ENCODE results near the gene SNX10. TPM values are rescaled to one million over a fixed set of nuclear protein-coding genes. Genes with fewer than 3 reads are reported as not detected.

Gene SNX10
- total RNA-seq, 2 experiments from 2014 or later: 4.6 to 5.8 TPM

- intact Hi-C loops (cut with DNase I, micrococcal nuclease): no loop called here
- POLR2A ChIA-PET: interaction anchor here (0.7 kb wide), 1 partner anchor 40 kb away, joined by 3 read pairs; no protein-coding TSS in a partner anchor
- CTCF ChIA-PET: interaction anchor here (0.6 to 0.7 kb wide), 2 partner anchors 41 to 523 kb away, joined by 3 read pairs; no protein-coding TSS in a partner anchor
- TF ChIP-seq, protein P1, sequence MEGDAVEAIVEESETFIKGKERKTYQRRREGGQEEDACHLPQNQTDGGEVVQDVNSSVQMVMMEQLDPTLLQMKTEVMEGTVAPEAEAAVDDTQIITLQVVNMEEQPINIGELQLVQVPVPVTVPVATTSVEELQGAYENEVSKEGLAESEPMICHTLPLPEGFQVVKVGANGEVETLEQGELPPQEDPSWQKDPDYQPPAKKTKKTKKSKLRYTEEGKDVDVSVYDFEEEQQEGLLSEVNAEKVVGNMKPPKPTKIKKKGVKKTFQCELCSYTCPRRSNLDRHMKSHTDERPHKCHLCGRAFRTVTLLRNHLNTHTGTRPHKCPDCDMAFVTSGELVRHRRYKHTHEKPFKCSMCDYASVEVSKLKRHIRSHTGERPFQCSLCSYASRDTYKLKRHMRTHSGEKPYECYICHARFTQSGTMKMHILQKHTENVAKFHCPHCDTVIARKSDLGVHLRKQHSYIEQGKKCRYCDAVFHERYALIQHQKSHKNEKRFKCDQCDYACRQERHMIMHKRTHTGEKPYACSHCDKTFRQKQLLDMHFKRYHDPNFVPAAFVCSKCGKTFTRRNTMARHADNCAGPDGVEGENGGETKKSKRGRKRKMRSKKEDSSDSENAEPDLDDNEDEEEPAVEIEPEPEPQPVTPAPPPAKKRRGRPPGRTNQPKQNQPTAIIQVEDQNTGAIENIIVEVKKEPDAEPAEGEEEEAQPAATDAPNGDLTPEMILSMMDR (IDR thresholded peaks at IDR 0.05): no peak
- no peaks in the 10 kb centered on the region for H3K9me3 Mint-ChIP-seq
- no peaks in the 10 kb centered on the region for H3K4me1 ChIP-seq (ENCODE audit: insufficient read depth, low read length)
- no peak overlapping the region for H3K4me3 Mint-ChIP-seq
- H3K27me3 ChIP-seq (ENCODE audit: control insufficient read depth in 1 of 2, insufficient read depth in 2 of 2, low read length in 2 of 2): no peaks in the 10 kb centered on the region
- no peak overlapping the region for H3K27ac Mint-ChIP-seq
- H3K27me3 Mint-ChIP-seq: peaks cover 9% of the 10 kb centered on the region
- H3K9me3 ChIP-seq (ENCODE audit: control insufficient read depth in 1 of 2, insufficient read depth in 1 of 2, low read length in 2 of 2): no peaks in the 10 kb centered on the region
- no peaks in the 10 kb centered on the region for H3K4me1 Mint-ChIP-seq (ENCODE audit: low read depth)
- no peak overlapping the region for H3K27ac ChIP-seq (ENCODE audit: low read depth in 1 of 2, low read length in 2 of 2)
- H3K36me3 Mint-ChIP-seq (ENCODE audit: low read depth): no peaks in the 10 kb centered on the region
- no peaks in the 10 kb centered on the region for H3K36me3 ChIP-seq (ENCODE audit: insufficient read depth, low read length)
- ATAC-seq (ENCODE audit: poor library complexity) (no peak), DNase-seq (no peak)
- H3K4me3 ChIP-seq (ENCODE audit: low read length): no peak overlapping the region
Measured at GRCh38 chr7:26265065-26265464, 26.6 kb upstream of the SNX10 start.

DNA sequence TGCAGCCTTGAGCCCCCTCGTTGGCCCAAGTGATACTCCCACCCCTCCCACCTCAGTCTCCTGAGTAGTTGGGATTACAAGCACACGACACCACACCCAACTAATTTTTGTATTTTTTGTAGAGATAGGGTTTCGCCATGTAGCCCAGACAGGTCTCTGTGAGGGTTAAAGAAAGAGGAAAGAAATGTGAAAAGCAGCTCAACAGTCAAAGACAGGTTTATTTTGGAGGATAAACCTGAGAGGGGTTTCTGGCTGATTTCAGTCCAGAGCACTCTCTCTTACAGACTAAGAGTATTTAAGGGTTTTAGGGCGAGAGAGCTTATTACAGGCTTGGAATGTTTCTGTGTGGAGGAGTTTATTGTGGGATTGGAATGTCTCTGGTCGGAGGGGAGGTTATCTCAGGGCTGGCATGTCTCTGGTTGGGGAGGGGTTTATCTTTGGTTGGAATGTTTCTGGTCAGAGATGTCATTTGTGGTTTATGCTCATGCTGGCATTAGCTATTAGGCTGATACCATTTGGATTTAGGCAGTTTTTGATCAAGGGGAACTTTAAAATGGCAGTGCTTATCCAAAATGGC, 26.1 kb upstream of the SNX10 start:
- Histone ChIP-seq H3K27me3 (ENCODE audit: control insufficient read depth in 1 of 2, insufficient read depth in 2 of 2, low read length in 2 of 2) (no peaks in the 10 kb centered on the region), H3K4me1 (ENCODE audit: insufficient read depth, low read length) (no peaks in the 10 kb centered on the region), H3K27ac (ENCODE audit: low read depth in 1 of 2, low read length in 2 of 2) (no peak overlapping the region), H3K4me3 (ENCODE audit: low read length) (no peak overlapping the region), H3K36me3 (ENCODE audit: insufficient read depth, low read length) (no peaks in the 10 kb centered on the region), H3K9me3 (ENCODE audit: control insufficient read depth in 1 of 2, insufficient read depth in 1 of 2, low read length in 2 of 2) (no peaks in the 10 kb centered on the region)
- ATAC-seq (ENCODE audit: poor library complexity) (no peak), DNase-seq (no peak)
- no peaks in the 10 kb centered on the region for H3K36me3 Mint-ChIP-seq (ENCODE audit: low read depth)
- no peaks in the 10 kb centered on the region for H3K9me3 Mint-ChIP-seq
- POLR2A ChIA-PET: interaction anchor here (0.7 kb wide), 1 partner anchor 40 kb away, joined by 3 read pairs; no protein-coding TSS in a partner anchor
- no peak overlapping the region for H3K27ac Mint-ChIP-seq
- H3K4me1 Mint-ChIP-seq (ENCODE audit: low read depth): no peaks in the 10 kb centered on the region
- H3K27me3 Mint-ChIP-seq: peaks cover 9% of the 10 kb centered on the region
- CTCF ChIA-PET: interaction anchor here (0.6 to 0.7 kb wide), 2 partner anchors 41 to 522 kb away, joined by 3 read pairs; no protein-coding TSS in a partner anchor
- intact Hi-C loops (cut with DNase I, micrococcal nuclease): no loop called here
- TF ChIP-seq, protein P1 (IDR thresholded peaks at IDR 0.05): no peak
- no peak overlapping the region for H3K4me3 Mint-ChIP-seq

DNA sequence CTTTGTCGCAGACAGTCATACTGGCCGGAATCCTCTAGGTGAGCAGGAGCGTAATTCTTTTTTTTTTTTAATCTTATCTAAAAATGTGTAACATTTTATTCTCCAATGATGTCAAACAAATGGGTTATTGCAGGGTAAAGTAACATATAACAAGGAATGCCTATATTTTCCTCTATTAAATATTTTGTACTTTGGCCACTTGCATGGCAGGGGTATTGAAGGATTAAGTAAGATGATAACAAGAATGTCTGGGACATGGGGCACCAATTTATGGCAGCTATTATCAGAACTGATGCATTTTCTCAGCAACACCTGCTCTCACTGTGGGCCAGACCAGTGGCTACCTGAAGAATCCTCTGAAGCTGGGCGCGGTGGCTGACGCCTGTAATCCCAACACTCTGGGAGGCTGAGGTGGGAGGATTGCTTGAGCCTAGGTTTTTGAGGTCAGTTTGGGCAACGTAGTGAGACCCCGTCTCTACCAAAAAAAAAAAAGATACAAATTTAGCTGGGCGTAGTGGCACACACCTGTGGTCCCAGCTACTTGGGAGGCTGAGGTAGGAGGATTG, 24.0 kb upstream of the SNX10 start:
- TF ChIP-seq, protein P1 (IDR thresholded peaks at IDR 0.05): no peak
- ChIA-PET CTCF (no interaction called here), POLR2A (no interaction called here)
- no peaks in the 10 kb centered on the region for H3K9me3 ChIP-seq (ENCODE audit: control insufficient read depth in 1 of 2, insufficient read depth in 1 of 2, low read length in 2 of 2)
- H3K27me3 ChIP-seq (ENCODE audit: control insufficient read depth in 1 of 2, insufficient read depth in 2 of 2, low read length in 2 of 2): no peaks in the 10 kb centered on the region
- no peak overlapping the region for H3K27ac ChIP-seq (ENCODE audit: low read depth in 1 of 2, low read length in 2 of 2)
- no peaks in the 10 kb centered on the region for H3K36me3 ChIP-seq (ENCODE audit: insufficient read depth, low read length)
- Mint-ChIP-seq H3K27ac (no peak overlapping the region), H3K9me3 (no peaks in the 10 kb centered on the region), H3K4me1 (ENCODE audit: low read depth) (no peaks in the 10 kb centered on the region), H3K36me3 (ENCODE audit: low read depth) (no peaks in the 10 kb centered on the region), H3K27me3 (peaks cover 9% of the 10 kb centered on the region), H3K4me3 (no peak overlapping the region)
- H3K4me1 ChIP-seq (ENCODE audit: insufficient read depth, low read length): no peaks in the 10 kb centered on the region
- no peak overlapping the region for H3K4me3 ChIP-seq (ENCODE audit: low read length)
- DNase-seq (no peak), ATAC-seq (ENCODE audit: poor library complexity) (no peak)
- intact Hi-C loops (cut with DNase I, micrococcal nuclease): no loop called here
